MM.1S (cell line): Measurements from ENCODE around the gene C10orf90.
A peak's percentile ranks its signal among the peaks of the same experiment; 100 is the strongest.

Source experiments
- DNase-seq: peaks from one replicate; pipeline ENCODE4 v3.0.0-alpha.2; 2015
- H2AFZ ChIP-seq: fragments of 300-600 bp; sonication (generic); 2 replicates; pipeline ENCODE4 v1.6.0; 2016; ENCODE audit warnings: antibody characterized with exemption, low read length
- H3F3A ChIP-seq: fragments of 300-600 bp; sonication (generic); 2 replicates; pipeline ENCODE4 v1.6.1; 2016; ENCODE audit warnings: mild to moderate bottlenecking, antibody characterized with exemption, low read length, moderate library complexity, mixed read lengths; ENCODE audit not compliant: insufficient read depth
- H3K27ac ChIP-seq: fragments of 300-600 bp; sonication (generic); 2 replicates; pipeline ENCODE4 v1.5.1; 2016; ENCODE audit warnings: mild to moderate bottlenecking, low read length
- H3K27me3 ChIP-seq: fragments of 300-600 bp; sonication (generic); replicated peaks from 2 replicates; pipeline ENCODE4 v1.6.0; 2016; ENCODE audit warnings: low read length; ENCODE audit not compliant: insufficient read depth
- H3K36me3 ChIP-seq: fragments of 300-600 bp; sonication (generic); replicated peaks from 2 replicates; pipeline ENCODE4 v1.6.1; 2016; ENCODE audit warnings: mild to moderate bottlenecking, low read length, mixed read lengths; ENCODE audit not compliant: insufficient read depth
- H3K4me1 ChIP-seq: fragments of 300-600 bp; sonication (generic); 2 replicates; pipeline ENCODE4 v1.6.1; 2016; ENCODE audit warnings: low read length, mixed read lengths
- H3K4me2 ChIP-seq: fragments of 300-600 bp; sonication (generic); 2 replicates; pipeline ENCODE4 v1.6.0; 2016; ENCODE audit warnings: low read depth, low read length
- H3K4me3 ChIP-seq: fragments of 300-600 bp; sonication (generic); 2 replicates; pipeline ENCODE4 v1.5.1; 2016; ENCODE audit warnings: low read length, mixed read lengths
- H3K79me2 ChIP-seq: fragments of 300-600 bp; sonication (generic); 2 replicates; pipeline ENCODE4 v1.6.1; 2016; ENCODE audit warnings: mixed run types, low read length, mixed read lengths
- H3K9ac ChIP-seq: fragments of 300-600 bp; sonication (generic); 2 replicates; pipeline ENCODE4 v1.6.1; 2016; ENCODE audit warnings: low read length, mixed read lengths
- H3K9me2 ChIP-seq: fragments of 300-600 bp; sonication (generic); replicated peaks from 2 replicates; pipeline ENCODE4 v1.6.1; 2016; ENCODE audit warnings: mild to moderate bottlenecking, low read length, mixed read lengths; ENCODE audit not compliant: insufficient read depth
- H3K9me3 ChIP-seq: fragments of 300-600 bp; sonication (generic); replicated peaks from 2 replicates; pipeline ENCODE4 v1.6.1; 2016; ENCODE audit warnings: mild to moderate bottlenecking, low read length, mixed read lengths; ENCODE audit not compliant: insufficient read depth
- H4K20me1 ChIP-seq: fragments of 300-600 bp; sonication (generic); 2 replicates; pipeline ENCODE4 v1.6.1; 2016; ENCODE audit warnings: mild to moderate bottlenecking, low read length, moderate library complexity, mixed read lengths; ENCODE audit not compliant: insufficient read depth
- CTCF ChIP-seq: fragments of 300-600 bp; sonication (generic); IDR thresholded peaks from 2 replicates; pipeline ENCODE4 v1.5.1; 2016; ENCODE audit warnings: antibody characterized with exemption, low read length, mixed read lengths
- EZH2 ChIP-seq: fragments of 300-600 bp; sonication (generic); optimal IDR thresholded peaks from 2 replicates; pipeline ENCODE3; 2017; ENCODE audit warnings: low read depth, mild to moderate bottlenecking, antibody characterized with exemption, low read length, mixed read lengths
- EZH2phosphoT487 ChIP-seq: fragments of 300-600 bp; sonication (generic); IDR thresholded peaks from 2 replicates; pipeline ENCODE4 v1.6.1; 2018; ENCODE audit warnings: antibody characterized with exemption, low read length

The C10orf90 gene

GRCh38 chr10:126501828-126502227, 168.7 kb downstream of the C10orf90 start:
- Histone ChIP-seq H2AFZ (no peak overlapping the region), H3K9me2 (no peaks in the 10 kb centered on the region), H3K9ac (no peak overlapping the region), H3K27me3 (no peaks in the 10 kb centered on the region), H3K9me3 (no peaks in the 10 kb centered on the region), H3K4me3 (no peak overlapping the region), H3K4me1 (no peaks in the 10 kb centered on the region), H3K27ac (no peak overlapping the region), H3K79me2 (no peaks in the 10 kb centered on the region), H4K20me1 (no peaks in the 10 kb centered on the region), H3F3A (no peaks in the 10 kb centered on the region), H3K36me3 (no peaks in the 10 kb centered on the region), H3K4me2 (no peak overlapping the region)
- TF ChIP-seq EZH2phosphoT487, result no peak
- no peak for TF ChIP-seq CTCF
- no peak for TF ChIP-seq EZH2
- no peak for DNase-seq

- Histone ChIP-seq H3K9me2 (no peaks in the 10 kb centered on the region), H3K4me2 (no peak overlapping the region), H3K79me2 (no peaks in the 10 kb centered on the region), H3K27me3 (no peaks in the 10 kb centered on the region), H4K20me1 (no peaks in the 10 kb centered on the region), H2AFZ (no peak overlapping the region), H3K4me3 (no peak overlapping the region), H3K27ac (no peak overlapping the region), H3K9ac (no peak overlapping the region), H3K36me3 (no peaks in the 10 kb centered on the region), H3K4me1 (no peaks in the 10 kb centered on the region), H3F3A (no peaks in the 10 kb centered on the region), H3K9me3 (no peaks in the 10 kb centered on the region)
- DNase-seq, result peak; percentile 9
- no peak for TF ChIP-seq EZH2phosphoT487
These were observed 169.6 kb downstream of the C10orf90 start for GRCh38 chr10:126500866-126501265.

GRCh38 chr10:126500185-126500584, 170.3 kb downstream of the C10orf90 start:
- H3K9me2 ChIP-seq, result no peaks in the 10 kb centered on the region
- H2AFZ ChIP-seq, result no peak overlapping the region
- H3K79me2 ChIP-seq, result no peaks in the 10 kb centered on the region
- H3F3A ChIP-seq, result no peaks in the 10 kb centered on the region
- no peak overlapping the region for H3K4me2 ChIP-seq
- H3K27ac ChIP-seq, result no peak overlapping the region
- no peaks in the 10 kb centered on the region for H4K20me1 ChIP-seq
- TF ChIP-seq EZH2phosphoT487 (no peak), CTCF (no peak), EZH2 (no peak)
- no peak for DNase-seq
- no peaks in the 10 kb centered on the region for H3K27me3 ChIP-seq
- no peaks in the 10 kb centered on the region for H3K36me3 ChIP-seq
- no peaks in the 10 kb centered on the region for H3K4me1 ChIP-seq
- H3K9ac ChIP-seq, result no peak overlapping the region
- H3K4me3 ChIP-seq, result no peak overlapping the region
- H3K9me3 ChIP-seq, result no peaks in the 10 kb centered on the region

- H2AFZ ChIP-seq, result no peak overlapping the region
- no peaks in the 10 kb centered on the region for H3K9me2 ChIP-seq
- H3K9me3 ChIP-seq, result no peaks in the 10 kb centered on the region
- no peaks in the 10 kb centered on the region for H3K79me2 ChIP-seq
- H3K36me3 ChIP-seq, result no peaks in the 10 kb centered on the region
- H3K4me1 ChIP-seq, result no peaks in the 10 kb centered on the region
- H3K4me2 ChIP-seq, result no peak overlapping the region
- no peak overlapping the region for H3K9ac ChIP-seq
- H3K27ac ChIP-seq, result no peak overlapping the region
- no peaks in the 10 kb centered on the region for H4K20me1 ChIP-seq
- H3K4me3 ChIP-seq, result no peak overlapping the region
- DNase-seq, result no peak
- H3F3A ChIP-seq, result no peaks in the 10 kb centered on the region
- H3K27me3 ChIP-seq, result no peaks in the 10 kb centered on the region
- no peak for TF ChIP-seq EZH2
- TF ChIP-seq EZH2phosphoT487, result no peak
- TF ChIP-seq CTCF, result no peak
These were observed 170.7 kb downstream of the C10orf90 start for GRCh38 chr10:126499744-126500143.
